Gastrocnemius medialis (tissue), 4 donors: ENCODE measurements around the gene TRAIP.

Experiments
- POLR2A ChIP-seq, 2 donors: fragments of 450-650 bp; IDR thresholded peaks; one replicate each; pipeline ENCODE4 v1.6.1; 2017; ENCODE audit warnings: antibody characterized with exemption in 2 of 2, mild to moderate bottlenecking in 2 of 2, moderate library complexity in 2 of 2
- TF ChIP-seq, protein P1 (sequence below), 5 experiments: fragments of 450-650 bp in 3 of 5; fragments of 200-600 bp in 2 of 5; sonication (generic) in 2 of 5; IDR thresholded peaks in 4 of 5; conservative IDR thresholded peaks in 1 of 5; 1 replicate in 4 of 5; 2 replicates in 1 of 5; pipeline ENCODE4 v1.5.1; 2016 to 2019; ENCODE audit warnings: antibody characterized with exemption in 5 of 5, mild to moderate bottlenecking in 3 of 5, moderate library complexity in 3 of 5

DNA sequence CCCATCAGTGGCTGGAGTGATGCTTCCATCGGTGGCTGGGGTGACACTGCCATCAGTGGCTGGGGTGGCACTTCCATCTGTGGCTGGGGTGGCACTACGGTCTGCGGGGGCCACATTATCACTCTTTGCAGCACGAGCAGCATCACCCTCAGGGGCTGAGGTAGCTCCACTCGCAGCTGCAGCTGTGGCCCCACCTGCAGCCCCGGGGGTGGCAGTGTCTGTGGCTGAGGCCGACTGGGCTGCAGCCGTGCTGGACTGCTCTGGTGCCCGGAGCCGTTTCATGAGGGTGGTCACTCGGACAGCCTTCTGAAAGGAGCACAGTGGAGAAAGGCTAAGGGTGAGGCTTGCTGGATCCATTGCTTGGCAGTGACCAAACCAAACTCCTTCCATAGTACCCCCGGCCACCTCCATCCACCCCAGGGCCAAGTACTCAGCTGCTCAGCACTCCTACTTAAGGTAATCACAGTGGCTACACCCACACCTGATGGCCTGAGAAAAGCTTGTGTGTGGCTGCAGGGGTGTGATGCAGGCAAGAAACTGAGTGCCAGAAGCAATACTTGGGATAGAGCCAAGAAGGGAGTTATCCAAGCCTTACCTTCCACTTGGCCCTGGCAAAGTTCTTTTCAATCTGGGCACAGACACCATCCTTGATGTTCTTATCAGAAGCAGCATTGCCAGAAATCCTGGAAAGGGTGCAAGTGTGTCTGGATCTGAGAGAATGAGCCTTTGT lies 3.4 kb upstream of the TRAIP start:
- TF ChIP-seq, protein P1, sequence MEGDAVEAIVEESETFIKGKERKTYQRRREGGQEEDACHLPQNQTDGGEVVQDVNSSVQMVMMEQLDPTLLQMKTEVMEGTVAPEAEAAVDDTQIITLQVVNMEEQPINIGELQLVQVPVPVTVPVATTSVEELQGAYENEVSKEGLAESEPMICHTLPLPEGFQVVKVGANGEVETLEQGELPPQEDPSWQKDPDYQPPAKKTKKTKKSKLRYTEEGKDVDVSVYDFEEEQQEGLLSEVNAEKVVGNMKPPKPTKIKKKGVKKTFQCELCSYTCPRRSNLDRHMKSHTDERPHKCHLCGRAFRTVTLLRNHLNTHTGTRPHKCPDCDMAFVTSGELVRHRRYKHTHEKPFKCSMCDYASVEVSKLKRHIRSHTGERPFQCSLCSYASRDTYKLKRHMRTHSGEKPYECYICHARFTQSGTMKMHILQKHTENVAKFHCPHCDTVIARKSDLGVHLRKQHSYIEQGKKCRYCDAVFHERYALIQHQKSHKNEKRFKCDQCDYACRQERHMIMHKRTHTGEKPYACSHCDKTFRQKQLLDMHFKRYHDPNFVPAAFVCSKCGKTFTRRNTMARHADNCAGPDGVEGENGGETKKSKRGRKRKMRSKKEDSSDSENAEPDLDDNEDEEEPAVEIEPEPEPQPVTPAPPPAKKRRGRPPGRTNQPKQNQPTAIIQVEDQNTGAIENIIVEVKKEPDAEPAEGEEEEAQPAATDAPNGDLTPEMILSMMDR (IDR thresholded peaks at IDR 0.05 in 4 of 5, conservative IDR thresholded peaks at IDR 0.05 in 1 of 5): no peak
- no peak for TF ChIP-seq POLR2A (IDR thresholded peaks at IDR 0.05)
